ENCODE results near the gene NLK.
"Not testable (repeated sequence)": the region's sequence is repeated elsewhere in the genome, so short reads cannot be mapped to it uniquely, and the experiment has no call there.

Gene NLK

DNA sequence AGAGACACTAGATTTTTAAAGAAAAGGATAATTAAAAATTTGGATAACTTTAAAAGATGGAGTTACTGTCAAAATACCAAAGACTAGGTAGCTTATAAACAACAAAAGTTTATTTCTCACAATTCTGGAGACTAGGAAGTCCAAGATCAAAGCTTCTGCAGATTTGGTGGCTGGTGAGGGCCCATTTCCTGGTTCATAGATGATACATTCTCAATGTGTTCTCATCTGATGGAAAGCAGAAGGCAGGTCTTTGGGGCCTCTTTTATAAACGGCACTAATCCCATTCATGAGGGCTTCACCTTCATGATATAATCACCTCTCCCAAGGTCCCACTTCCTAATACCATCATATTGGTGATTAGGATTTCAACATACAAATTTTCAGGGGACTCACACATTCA lies 33.7 kb downstream of the NLK start:
- no peak for DNase-seq

DNA sequence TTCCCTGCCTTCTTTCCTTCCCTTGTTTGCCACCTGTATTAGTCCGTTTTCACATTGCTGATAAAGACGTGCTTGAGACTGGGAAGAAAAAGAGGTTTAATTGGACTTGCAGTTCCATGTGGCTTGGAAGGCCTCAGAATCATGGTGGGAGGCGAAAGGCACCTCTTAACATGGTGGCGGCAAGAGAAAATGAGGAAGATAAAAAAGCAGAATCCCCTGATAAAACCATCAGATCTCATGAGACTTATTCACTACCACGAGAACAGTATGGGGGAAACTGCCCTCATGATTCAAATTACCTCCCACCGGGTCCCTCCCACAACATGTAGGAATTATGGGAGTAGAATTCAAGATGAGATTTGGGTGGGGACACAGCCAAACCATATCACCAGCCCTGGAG lies 34.7 kb downstream of the NLK start:
- DNase-seq = not testable (repeated sequence)

DNA sequence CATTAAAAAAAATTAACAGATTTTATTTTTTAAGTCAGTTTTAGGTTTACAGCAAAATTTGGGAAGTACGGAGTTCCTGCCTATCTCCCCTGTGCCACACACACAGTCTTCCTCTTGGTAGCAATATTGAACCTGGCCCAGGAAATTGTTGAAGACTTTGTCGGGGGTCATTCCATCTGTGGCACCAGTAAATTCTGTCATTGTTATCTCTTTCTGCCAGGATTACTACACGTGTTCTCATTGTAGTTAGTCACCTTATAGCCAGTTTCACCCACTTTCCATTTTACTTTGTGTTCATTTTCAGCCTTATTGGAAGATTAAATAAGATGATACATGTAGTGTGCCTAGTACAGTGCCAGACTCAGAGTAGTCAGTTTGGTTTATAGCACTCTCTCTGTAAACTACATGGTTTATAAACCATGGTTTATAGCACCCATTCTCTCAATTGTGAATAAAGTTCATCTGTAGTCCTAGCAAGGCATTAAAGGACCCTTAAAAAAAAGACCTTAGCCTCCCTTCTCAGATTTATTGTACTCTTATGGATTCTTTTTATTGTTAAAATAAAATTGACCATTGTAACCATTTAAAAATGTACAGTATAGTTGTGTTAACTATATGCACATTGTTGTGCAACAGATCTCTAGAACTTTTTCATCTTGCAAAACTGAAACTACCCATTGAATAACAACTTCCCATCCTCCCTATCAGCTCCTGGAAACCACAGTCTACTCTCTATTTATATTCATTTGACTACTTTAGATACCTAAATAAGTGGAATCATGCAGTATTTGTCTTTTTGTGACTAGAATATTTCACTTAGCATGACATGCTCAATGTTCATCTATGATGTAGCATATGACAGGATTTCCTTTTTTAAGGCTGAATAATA lies 36.1 kb downstream of the NLK start:
- peak; percentile 30 for DNase-seq

DNA sequence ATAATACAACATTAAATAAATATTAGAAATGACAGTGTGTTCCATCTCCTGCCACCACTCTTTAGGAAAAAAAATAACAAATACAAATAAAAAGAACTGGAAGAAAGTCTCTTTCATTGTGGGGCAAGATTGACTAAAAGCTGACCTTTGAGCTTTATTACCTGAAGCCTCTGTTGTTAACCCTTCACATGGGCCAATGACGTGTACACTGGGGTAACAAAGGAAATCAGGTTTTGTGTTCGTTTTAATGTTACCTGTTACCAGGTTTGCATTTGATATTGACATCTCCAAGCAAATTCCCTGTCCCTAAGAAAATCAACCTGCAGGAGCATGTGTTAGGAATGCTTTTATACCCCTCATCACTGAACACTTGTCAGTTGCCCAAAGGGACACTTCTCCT lies 39.0 kb downstream of the NLK start:
- DNase-seq = no peak

DNA sequence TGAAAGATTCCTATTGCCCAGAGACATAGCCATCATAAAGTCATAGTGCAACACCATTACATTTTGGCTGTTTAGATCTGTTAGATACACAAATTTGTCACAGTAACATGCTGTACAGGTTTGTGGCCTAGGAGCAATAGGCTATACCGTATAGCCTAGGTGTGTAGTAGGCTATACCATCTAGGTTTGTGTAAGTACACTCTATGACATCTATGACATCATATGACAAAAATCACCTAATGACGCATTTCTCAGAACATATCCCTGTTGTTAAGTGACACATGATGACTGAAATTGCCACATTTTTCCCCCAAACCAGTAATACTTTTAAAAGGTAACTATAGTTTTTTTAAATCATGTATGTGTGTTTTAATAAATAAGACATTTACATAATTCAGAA lies 43.3 kb downstream of the NLK start:
- no peak for DNase-seq

DNA sequence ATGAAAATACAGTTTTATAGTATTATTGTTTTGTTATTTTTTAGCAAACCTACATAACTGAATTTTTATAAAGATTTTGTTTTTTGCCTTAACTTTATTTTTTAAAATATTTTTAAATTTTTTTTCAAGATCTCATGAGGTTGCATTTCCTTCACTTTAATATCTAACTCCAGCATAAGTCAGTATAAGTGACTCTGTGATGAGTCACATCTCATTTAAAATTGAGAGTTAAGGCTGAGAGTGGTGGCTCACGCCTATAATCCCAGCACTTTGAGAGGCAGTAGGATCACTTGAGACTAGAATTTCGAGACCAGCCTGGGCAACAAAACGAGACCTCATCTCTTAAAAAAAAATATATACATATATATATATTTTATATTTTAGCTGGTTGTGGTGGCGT lies 44.0 kb downstream of the NLK start:
- DNase-seq = no peak

DNA sequence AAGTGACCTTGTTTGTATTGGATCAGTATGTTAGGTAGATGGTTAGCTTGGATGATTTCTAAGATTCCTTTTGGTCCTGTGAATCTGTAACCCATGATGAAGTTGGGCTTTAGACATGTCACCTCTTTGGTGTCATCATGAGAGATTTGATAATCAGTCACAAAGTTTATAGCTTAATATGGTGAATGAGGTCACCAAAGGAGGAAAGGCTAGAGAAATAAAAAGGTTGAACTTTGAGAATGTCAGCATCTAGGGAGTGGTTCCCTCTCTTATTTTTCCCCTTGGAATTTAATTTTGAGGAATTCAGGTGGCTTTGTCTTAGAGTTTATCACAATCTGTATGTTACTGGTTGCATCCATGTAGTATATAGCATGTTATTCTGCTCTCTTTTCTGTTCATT lies 45.3 kb downstream of the NLK start:
- no peak for DNase-seq

DNA sequence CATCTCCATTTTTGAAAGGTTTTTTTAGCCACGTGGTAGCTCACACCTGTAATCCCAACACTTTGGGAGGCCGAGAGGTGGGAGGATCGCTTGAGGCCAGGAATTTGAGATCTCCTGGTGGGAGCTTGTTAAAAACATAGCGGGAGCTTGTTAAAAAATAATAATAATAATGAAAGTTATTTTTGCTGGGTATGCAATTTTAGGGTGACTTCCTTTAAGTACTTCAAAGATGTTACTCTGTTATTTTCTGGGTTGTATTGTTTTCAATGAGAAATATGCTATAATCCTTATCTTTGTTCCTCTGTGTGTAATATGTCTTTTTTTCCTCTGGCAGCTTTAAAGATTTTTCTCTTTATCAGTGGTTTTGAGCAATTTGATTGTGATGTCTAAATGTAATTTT lies 48.1 kb downstream of the NLK start:
- DNase-seq = no peak

DNA sequence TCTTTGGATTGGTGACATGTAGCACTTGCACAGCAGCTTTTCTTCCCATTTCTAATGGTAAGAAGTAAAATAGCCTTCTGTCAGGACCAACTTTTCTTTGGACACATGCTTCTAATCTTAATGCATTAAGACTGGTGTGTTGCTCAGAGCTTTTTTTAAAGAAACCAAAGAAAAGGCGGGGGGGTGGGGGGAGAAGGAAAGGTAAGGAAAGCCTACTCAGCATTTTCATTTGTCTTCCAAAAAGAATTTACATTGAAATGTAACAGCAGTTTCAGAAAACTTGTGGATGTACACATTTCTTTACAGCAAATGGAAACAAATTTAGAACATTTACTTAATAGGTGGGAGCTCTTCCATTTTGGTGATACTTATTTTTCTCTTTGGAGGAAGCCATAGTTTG lies 49.6 kb downstream of the NLK start:
- DNase-seq = no peak

DNA sequence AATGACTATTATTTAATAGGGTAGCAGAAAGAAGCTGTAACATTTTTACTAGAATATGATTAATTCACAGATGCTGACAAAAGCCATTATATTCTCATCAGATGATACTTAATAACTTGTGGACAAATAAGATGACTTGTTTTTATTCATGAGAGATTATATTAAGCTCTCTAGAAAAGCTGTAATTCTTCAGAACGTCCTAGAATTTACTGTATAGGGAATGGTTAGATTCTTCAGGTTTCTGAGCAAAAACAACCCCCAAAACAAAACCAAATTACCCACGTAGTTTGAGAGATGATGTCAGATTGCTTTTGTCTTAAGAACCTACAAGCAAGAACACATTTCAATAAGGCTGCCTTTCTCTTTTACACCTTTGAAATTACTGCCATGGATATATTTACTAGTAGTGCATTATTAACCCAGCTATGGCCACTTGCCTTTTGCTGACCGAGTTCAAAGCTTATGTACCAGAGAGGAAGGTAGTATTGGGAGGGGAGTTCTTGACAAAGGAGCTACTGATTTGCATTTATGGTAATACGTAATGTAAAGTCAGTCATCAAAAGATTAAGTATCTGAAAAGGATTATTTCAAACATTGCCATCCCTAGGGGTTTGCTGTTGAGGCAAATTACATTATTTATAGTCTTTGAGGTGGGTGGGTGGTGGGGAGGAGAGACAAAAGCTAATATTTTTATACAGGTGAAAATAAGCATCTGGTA lies 51.7 kb downstream of the NLK start:
- DNase-seq = no peak

DNA sequence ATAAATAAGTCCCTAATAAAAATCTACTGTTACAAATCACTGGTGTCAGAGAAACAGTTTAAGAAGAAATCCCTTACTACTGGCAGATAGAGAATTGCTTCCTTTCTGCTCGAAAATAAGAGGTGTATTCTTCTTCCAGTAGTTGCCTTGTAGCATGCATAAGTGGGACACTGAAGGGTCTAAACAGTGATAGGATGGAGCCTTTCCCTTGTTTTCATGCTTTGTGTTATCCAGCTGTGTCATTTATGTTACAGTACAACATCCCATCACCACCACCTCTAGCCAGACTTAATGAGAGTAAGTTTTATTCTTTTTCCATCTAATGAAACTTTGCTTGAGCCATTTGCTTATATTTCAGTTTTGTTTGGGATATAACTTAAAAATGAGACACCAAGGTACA lies 54.3 kb downstream of the NLK start:
- no peak for DNase-seq

DNA sequence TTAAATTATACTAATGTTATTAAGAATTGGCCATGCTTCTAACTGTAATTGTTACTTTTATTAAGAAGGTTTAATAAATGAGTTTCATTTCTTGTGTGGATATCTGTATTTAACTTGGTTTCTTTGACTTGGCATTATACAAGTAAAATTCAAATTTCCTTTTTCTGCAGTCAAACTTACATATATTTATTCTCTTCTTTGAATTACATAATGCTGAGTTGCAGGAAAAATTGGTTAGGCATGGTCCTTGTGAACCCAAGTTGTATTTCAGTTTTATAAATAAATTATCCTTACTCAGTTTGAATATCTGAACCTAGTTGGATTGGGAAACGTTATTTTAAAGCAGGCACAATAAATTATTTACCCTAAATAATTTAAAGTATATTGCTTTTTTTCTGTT lies 54.8 kb downstream of the NLK start:
- DNase-seq = no peak

DNA sequence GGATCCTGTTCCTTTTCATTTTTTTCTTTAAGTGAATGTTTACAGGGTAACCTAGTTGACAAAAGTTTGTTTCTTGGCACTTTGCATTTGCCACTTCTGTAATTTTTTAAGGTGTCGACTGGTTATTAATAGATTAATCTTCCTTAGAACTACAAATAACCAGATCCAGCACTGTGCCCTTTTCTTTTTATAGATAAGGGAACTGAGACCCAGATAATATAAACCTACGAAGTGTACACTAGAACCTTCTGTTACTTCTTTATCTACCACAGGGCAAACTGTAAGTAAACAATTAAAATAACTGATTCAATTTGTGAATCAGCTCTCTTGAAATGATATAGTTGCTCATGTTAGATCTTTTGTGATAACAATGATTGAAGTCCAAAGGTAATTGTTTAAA lies 55.4 kb downstream of the NLK start:
- DNase-seq = no peak

DNA sequence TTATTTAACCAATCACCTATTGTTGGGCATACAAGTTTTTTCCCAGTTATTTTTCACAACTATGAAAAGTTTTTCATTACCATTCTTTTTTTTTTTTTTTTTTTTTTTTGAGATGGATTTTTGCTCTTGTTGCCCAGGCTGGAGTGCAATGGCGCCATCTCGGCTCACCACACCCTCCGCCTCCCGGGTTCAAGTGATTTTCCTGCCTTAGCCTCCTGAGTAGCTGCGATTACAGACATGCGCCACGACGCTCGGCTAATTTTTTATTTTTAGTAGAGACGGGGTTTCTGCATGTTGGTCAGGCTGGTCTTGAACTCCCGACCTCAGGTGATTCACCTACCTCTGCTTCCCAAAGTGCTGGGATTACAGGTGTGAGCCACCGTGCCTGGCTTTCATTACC lies 56.1 kb downstream of the NLK start:
- not testable (repeated sequence) for DNase-seq

DNA sequence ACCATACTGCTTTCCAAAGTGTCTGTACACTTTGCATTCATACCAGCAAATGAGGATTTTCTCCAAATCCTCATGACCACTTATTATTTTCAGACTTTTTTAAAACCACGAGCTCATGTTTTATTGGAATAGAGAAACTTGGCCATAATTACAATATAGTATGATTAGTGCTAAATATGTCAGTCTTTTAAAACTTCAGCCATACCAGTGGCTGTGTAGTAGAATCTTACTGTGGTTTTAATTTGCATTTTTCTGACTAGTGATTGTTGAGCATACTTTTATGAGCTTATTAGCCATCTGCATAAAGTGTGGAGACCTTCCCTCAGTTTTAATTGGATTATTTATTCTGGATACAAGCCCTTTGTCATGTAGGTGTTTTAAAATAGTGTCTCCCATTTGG lies 57.8 kb downstream of the NLK start:
- DNase-seq = no peak

DNA sequence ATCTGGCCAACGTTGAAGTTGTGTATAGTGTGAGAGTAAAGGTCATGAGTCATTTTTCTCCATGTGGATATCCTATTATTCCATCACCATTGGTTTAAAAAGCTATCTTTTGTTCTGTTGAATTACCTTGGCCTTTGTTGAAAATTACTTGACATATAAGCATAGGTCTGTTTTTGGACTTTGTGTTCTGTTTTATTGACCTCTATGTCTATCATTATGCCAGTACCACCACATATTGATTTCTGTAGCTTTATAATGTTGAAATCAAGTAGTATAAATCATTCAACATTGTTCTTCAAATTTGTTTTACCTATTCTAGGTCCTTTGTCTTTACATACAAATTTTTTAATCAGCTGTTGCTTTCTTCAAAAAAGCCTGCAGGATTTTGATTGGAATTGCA lies 58.5 kb downstream of the NLK start:
- no peak for DNase-seq

DNA sequence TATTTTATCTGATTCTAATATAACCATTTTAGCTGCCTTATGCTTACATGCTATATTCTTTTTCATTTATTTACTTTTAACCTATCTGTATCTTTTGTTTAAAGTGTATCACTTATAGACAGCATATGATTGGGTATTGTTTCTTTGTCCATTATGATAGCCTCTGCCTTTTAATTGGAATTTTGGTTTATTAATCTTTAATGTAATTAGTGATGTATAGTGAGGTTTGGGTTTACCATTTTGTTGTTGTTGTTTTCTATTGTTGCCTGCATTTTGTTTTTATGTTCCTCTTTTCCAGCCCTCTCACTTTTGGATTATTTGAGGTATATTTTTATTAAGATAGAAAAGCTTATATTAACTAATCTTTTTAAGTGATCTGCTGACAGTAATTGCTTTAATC lies 59.4 kb downstream of the NLK start:
- no peak for DNase-seq

DNA sequence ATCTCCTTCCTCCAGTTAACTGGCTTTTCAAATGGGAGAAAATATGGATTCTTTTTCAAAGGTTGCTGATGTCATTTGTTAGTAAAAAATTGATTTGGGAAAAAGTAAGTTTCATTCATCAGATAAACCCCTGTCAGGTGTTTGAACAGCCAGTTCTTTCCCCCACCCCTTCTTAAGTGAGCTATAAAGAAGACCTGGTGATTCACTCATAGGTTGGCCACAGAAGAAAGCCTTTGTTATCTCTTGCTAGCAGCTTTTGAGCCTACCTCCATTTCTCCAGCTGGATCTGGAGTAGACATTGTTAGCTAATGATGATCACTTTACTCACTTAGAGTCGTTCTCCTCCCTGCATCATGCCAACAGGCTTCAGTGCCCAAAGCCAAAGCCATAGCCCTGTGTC lies 63.0 kb downstream of the NLK start:
- no peak for DNase-seq

DNA sequence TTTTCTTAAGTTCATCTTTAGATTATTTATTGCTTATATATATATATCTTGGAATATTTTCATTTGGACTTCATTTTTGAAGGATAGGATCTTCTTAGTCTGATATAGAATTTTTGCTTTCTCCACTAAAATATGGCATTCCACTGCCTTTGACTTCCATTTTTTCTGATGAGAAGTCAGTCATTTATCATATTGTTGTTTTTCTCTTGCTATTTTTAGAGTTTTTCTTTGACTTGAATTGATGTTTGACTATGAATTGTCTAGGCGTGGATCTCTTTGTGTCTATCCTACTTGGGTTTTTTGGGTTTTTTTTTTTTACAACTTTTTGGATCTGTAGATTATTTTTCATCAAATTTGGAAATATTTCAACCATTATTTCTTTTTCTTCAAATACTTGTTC lies 67.7 kb downstream of the NLK start:
- no peak for DNase-seq

DNA sequence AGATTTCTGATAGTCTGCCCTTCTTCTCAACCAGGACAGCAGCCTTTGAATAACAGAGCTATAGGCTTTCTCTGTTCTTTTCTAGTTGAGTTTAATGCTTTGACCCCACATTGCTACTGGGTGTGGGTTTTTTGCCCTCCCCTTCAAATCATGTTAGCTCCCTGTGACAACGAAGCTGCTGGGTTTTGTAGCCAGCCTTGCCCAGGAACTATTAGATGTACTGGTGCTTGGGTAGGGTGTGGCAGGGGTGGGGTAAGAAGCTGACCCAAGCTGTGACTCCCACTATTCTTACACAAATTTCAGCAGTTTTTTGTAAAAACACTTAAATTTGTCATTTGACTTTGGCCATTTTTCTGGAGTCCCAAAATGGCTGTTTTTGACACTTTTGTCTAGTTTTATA lies 69.7 kb downstream of the NLK start:
- no peak for DNase-seq

DNA sequence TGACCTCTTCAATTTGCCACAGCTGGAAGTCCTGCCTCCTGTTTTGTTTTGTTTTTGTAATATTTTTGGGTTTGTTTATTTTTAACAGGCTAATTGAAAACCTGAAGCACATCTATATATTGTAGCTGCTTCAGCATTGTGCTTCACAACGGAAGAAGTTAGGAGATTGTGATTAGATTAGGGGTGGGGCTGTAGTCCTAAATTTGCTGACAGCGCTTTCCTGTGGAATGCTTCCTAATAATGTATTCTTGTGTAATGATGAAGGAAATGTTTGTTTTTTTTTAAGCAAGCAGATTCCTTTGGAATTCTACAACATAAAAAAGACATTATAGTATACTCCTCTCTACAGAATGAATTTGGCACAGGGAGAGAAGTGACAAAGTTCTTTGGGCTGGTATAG lies 70.1 kb downstream of the NLK start:
- DNase-seq = no peak

DNA sequence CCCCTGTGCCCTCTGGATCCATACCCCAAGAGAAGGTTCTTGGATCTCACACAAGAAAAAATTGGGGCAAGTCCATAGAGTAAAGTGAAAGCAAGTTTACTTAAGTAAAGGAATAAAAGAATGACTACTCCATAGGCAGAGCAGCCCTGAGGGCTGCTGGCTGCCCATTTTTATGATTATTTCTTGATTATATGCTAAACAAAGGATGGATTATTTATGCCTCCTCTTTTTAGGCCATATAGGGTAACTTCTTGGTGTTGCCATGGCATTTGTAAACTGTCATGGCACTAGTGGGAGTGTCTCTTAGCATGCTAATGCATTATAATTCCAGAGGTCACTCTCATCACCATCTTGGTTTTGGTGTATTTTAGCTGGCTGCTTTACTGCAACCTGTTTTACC lies 70.8 kb downstream of the NLK start:
- DNase-seq = no peak

DNA sequence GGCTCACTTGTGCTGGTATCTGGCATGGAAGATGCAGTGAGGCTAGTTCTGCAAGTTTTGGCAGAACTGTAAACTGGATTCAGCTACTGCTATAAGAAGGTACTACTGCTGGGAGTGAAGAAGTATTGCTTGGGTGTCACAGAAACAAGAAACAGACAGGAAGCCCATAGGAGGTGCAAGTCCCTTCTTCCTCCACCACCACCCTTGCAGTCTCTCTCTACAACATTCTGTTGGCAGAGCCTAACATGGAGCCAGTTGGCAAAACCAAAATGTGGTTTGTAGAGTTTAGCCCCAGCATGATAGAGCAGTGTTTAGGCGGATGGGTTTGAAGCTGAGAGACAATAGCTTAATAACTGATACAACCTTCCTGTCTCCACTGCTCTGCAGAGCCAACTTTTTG lies 72.6 kb downstream of the NLK start:
- DNase-seq = no peak

DNA sequence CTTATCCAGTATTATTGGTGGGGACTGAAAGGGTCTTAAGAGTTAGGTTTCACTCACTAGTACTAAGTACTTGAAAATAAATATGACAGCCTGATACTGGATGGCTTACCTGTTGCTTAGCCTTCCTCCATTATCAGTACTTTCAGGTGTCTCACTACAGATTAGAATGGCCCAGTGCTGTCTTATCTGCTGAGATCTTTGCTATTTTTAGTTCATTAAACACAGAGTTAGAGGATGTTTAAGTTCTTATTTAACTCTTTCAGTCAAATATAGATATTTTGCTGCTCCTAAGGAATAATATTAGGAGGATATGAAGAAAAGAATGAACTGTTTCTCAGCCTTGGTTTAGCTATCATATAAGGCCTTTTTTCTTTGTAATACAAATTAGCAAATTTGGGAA lies 74.8 kb downstream of the NLK start:
- no peak for DNase-seq

DNA sequence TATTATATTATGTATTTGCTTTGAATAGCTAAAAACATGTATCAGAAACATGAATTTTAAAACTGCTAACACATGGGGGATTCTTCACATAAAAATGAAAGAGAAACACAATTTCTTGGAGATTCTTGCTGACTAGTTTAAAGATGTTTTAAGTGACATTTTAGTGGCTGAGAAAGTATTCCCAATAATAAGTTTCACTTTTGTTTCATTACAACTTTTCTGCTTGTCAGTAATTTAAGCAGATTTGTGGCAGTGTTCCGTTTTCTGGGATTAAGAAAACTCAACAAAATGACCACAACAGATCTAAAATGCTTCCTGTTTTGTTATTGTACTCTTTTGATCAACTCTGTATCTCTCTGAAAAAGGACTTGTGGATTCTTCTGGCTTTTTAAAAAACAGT lies 75.9 kb downstream of the NLK start:
- DNase-seq = no peak
